ENCODE data around the gene B4GALT5.

Gene B4GALT5

DNA sequence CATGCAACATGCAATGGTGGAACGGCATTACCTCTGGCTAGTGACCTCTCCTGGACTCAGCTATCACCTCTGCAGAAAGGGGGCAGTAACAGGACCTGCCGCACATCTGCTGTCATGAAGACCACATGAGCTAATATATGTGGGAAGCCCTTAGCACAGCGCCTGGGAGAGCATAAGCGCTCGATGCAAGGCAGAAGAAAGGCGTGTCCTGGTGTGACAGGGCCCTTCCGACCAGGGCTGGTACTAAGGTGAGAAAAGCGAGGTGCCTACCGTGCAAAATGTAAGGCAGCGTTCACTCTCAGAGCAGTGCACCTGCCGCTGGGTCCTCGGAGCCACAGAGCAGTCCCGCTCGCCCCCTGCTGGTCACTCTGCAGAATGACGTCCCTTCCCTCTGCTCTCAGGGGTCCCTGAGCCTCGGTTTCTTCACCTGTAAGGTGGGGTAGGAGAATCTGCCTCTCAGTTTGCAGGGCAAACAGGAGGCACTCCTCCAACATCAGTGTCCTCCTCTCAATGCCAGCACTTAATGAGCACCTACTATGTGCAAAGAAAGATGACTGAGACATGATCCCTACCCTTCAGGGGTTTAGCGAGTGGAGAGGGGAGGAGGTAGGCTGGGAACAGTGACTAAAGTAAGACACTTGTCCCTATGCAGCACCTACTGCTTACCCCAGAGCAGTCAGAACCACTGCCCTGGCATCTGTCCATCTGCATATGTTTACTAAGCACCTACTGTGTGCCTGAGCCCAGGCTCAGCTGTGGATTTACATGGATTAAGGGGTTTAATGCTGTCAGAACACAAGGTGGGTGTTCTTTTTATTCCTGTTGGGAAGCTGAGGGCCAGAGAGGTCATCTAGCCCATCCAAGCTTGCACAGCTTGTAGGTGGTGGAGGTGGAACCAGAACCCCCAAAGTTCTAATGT lies 104.7 kb downstream of the B4GALT5 start:
- peak; percentile 68 to 72 for DNase-seq (ENCODE audit: low read depth in 2 of 2)

DNA sequence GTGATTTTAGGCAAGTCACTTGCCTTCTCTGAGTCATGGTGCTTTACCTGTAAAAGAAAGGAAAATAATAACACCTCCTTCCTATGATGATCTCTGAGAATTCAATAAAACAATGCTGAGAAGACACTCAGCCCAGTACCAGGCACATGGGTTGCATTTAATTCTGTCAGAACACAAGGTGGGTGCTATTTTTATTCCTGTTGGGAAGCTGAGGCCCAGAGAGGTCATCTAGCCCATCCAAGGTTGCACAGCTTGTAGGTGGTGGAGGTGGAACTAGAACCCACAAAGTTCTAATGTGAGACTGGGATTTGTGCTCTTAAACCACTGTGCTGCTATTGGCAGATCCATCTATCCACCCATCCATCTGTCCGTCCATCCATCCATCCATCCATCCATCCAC lies 106.1 kb downstream of the B4GALT5 start:
- no peak for DNase-seq (ENCODE audit: low read depth in 2 of 2)

DNA sequence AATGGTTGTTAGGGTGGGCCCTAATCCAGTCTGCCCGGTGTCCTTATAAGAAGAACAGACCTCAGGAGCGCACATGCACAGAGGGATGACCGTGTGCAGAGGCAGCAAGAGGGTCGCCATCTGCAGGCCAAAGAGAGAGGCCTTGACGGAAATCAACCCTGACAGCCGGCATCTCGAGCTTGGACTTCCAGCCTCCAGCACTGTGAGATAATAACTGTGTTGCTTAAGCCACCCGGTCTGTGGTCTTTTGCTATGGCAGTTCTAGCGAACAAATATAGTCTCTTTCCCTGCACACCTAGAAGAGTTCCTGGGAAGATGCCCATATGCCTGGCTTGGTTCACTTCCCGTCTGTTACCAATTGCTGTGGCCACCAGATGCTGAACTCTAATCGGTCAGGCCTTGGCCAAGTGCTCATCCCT lies 110.5 kb downstream of the B4GALT5 start:
- DNase-seq (ENCODE audit: low read depth in 2 of 2): no peak

DNA sequence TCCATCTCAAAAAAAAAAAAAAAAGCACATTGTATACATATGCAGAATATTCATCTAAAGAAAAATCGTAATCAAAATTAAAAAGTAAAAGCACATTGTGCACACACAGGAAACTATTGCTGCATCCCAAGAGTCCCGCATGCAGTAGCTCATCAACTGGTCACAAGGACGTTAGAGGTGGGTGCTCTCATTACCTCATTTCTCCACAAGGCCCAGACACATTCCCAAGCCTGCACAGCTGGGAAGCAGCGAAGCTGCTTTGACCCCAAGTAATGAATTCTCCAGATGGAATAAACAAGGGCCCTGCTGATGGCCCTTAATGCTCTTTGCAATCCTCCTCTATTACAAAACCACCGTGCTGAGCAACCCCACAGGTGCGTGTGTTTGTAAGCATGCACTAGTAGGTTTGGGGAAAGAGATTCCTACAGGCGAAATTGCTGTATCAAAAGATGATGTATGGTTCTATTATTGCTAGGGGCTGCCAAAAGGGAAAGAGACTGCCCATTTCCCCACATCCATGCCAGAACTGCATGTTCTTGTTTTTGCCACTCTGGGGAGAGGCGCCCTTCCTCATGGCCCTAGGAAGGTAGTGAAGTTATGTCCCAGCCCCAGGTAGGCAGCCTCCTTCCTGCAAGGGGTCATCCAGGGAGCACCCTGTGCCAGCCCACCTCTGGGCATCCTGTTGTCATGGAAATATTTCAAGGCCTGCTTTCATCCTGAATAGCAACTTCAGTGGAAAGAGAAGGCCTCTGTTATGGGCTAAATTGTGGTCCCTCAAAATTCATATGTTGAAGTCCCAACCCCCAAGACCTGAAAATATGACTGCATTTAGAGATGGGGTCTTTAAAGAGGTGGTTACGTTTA lies 111.1 kb downstream of the B4GALT5 start:
- DNase-seq (ENCODE audit: low read depth in 2 of 2): no peak

DNA sequence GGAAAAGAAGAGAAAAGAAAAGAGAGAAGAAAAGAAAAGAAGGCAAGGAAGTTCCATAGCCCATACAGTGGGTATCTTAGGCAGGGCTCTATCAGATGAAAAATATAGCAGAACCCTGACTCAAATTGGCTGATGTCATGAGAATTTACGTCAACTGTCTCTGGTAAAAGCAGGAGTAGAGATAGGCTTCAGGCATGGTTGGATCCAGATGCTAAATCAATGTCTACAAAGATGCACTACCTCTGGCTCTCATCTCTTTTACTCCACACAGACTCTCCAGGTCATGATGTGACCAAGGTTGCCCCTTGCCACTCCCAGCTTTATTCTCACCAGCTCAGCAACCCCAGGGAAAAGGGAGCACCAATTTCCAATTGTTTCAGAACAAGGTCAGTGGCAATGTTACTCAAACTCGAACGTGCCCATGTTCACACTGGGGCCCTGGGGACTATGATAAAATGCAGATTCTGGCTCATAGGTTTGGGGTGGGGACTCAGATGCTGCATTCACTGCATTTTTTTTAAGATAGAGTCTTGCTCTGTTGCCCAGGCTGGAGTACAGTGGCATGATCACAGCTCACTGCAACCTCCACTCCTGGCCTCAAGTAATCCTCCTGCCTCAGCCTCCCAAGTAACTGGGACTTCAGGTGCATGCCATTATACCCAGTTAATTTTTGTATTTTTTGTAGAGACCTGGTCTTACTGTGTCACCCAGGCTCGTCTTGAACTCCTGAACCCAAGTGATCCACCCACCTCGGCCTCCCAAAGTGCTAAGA lies 112.3 kb downstream of the B4GALT5 start:
- no peak for DNase-seq (ENCODE audit: low read depth in 2 of 2)

DNA sequence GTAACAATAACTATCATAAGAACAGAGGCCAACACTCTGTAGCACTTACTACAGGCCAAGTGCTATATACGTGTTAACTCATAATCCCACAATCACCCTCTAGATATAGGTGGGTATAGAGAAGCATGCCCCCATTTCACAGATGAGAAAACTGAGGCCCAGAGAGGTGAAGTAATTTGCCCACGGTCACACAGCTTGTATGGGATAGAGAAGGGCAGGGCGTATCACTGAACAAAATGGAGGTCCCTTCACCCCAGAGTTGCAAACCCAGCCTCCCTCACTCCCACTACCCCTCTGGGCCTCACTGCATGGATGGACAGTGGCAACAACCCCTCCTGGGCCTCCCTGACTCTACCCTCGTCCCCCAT lies 113.9 kb downstream of the B4GALT5 start:
- no peak for DNase-seq (ENCODE audit: low read depth in 2 of 2)

DNA sequence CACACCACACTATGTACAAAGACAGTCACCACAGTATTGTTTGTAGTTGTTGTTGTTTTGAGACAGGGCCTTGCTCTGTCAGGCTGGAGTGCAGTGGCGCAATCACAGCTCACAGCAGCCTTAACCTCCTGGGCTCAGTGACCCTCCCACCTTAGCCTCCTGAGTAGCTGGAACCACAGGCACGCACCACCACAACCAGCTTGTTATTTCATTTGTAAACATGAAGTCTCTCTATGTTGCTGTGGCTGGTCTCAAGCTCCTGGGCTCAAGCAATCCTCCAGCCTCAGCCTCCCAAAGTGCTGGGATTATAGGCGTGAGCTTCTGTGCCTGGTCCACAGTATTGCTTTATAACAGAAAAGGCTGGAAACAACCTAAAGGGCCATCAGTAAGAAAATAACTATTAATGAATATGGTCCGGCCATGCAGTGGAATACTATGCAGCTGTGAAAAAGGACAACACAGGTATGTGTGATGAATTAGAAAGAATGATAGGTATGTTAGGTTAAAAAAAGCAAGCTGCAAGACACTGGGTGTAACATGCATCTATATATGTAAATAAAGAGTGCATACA lies 115.8 kb downstream of the B4GALT5 start:
- DNase-seq (ENCODE audit: low read depth in 2 of 2): no peak

DNA sequence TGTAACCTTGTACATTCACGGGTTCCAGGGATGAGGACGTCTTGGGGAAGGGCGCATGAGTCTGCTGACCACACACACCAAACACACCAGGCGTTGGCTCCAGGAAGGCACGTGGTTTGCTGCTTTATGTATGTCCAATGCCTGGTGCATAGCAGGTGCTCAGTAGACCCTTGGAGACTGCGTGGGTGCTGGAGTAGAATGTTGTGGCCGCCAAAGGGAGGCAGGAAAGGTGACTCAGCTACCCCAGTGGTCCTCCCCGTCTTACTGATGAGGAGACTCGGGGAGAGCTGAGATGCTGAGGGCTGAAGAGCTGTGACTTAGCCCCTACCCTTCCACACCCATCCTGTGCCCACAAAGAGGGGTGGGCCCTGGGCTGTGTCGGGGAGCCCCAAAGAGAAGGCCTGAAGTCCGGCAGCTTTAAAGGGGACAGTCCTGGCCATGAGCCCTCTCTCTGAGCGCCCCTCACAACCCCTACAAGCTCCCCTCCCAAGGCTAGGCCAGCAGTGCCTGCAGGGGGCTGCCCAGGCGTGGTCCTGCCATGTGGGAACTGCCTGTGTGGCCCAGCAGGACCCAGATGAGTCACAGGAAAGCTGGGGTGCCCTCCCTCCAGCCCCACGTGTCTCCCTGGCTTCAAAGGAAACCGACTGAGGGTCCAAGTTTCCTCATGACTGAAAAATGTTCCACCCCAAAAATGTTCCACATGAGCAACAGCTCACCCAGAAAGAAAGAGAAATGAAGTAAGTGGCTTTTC lies 117.7 kb downstream of the B4GALT5 start:
- peak; percentile 72 to 80 for DNase-seq (ENCODE audit: low read depth in 2 of 2)

DNA sequence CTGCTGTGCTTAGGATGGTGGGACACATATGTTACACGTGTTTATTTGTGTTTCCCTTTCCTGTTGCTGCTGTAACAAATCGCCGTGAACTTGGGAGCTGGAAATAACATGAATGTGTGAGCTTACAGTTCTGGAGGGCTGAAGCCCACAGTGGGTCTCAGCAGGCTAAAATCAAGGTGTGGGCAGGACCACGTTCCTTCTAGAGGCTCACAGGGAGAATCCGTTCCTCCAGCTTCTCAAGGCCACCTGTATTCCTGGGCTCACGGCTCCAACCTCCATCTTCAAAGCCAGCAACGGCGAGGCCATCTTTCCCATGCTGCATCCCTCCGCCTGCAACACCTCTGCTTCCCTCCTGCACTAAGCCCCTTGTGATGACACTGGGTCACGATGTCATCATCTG lies 118.3 kb downstream of the B4GALT5 start:
- no peak for DNase-seq (ENCODE audit: low read depth in 2 of 2)

DNA sequence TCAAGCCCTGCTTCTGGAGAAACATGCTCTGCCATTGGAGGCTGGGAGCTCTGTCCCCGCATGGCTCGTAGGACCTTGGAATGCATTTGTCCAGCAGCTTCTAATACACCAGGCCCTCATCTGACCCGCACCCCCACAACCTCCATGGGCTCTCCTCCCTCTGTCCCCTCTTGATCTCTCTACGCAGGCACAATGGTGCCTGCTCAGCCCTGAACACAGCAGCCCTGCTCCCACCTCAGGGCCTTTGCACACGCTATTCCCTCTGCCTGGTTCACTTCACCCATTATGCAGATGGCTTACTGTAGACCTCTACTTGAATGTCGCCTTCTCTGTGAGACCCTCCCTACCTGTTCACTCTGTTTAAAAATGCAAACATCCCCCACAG lies 118.8 kb downstream of the B4GALT5 start:
- DNase-seq (ENCODE audit: low read depth in 2 of 2): no peak

DNA sequence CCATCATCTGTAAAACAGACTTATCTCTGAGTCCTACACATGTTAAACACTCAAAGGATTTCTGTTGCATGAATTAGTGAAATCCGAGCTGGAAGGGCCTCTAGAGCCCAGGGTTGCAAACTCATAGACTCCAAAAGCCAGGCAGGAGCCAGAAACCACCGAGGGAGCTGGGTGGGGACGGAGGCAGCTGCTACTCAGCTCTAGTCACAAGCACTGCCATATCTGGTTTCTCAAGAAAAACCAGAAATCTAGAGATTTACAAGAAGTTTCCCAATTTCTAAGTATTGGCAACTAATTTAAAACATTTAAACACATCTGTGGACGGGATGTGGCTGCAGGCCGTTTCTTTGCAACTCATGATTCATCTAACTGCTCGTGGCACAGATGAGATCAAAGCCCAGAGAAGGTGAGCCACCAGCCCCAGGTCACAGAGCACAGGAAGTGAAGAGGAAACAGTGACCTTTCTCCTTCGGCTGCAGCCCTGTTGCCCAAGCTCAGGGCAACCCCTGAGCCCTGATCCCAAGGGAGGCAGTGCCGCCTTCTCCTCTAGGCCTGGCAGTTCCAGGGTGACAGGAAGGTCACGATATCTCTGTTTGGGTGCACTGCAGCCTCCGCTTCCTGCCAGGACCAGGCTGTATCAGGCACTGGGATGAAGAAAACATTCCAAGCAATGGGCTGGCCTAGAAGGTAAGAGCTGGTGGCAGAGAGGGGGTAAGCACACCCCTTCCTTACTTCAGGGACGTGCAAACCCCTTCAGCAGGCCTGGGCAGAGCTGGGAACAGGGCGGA lies 119.3 kb downstream of the B4GALT5 start:
- DNase-seq (ENCODE audit: low read depth in 2 of 2): peak; percentile 60 to 77

DNA sequence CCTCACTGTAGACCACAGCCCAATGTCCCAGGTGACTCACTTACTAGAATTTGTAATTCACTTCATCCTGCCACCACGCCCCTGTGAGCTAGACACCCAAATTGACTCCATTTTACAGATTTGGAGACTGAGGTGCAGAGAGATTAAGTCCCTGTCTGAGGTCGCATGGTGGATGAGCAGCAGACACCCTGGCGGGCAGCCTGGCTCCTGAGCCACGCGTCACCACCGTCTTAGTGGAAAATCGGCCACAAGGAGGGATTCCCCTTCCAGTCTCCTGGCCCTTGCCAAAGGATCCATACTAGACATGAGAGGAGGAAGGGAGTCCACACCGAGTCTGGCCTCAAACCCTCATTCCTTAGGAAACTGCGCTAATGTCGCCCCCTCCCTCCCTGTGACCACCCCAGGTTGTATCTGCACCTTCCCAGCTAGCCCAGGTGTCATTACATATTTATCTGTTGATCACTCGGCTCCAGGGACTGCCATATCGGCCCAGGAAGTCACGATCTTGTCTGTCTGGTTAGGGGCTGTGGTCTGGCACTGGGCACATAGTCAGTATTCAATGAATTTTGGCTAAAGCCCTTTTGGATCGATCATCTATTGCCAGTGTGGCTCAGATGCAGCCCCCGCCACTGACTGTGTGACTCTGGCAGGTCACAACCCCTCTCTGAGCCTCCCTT lies 120.1 kb downstream of the B4GALT5 start:
- DNase-seq (ENCODE audit: low read depth in 2 of 2): peak in 1 of 2 donors; percentile 28

DNA sequence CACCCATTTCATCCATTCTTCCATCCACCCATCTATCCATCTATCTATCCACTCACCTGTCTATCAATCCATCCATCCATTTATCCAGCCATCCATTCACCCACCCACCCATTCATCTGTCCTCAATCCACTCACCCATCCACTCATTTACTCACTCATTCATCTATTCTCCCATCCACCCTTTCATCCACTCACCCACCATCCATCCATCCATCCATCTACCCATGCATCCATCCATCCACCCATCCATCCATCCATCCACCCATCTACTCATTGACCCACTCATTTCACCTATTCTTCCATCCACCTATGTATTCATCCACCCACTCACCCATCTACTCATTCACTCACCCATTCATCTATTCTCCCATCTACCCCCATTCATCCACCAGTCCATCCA lies 121.6 kb downstream of the B4GALT5 start:
- DNase-seq (ENCODE audit: low read depth in 2 of 2): no peak

DNA sequence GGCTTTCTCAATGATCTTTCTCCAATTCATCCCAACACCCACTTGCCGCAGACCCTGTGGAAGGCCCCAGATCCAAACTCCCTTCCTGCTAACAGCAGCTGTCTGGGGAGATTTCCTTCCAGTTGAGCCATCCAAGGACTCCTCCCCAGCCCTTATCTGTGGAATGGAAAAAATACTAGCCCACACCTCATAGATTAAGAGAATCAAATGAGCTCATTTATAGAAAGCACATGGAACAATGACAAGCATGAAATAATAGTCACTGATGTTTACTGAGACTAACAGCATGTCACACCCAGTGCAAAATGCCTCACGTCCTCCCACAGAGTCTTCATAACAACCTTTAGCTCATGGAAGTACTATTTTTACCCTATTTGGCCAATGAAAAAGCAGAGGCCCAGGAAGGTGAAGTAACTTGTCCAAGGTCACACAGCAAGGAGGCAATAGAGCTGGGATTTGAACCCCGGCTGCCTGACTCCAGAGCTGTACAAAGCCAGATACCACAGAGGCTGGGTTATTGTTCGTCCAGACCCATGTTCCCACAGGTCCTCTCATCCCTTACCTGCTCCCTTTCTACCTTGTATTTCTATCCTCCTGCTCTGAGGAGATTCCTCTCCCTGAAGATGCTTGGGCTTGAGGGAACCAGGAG lies 122.3 kb downstream of the B4GALT5 start:
- DNase-seq (ENCODE audit: low read depth in 2 of 2): no peak

DNA sequence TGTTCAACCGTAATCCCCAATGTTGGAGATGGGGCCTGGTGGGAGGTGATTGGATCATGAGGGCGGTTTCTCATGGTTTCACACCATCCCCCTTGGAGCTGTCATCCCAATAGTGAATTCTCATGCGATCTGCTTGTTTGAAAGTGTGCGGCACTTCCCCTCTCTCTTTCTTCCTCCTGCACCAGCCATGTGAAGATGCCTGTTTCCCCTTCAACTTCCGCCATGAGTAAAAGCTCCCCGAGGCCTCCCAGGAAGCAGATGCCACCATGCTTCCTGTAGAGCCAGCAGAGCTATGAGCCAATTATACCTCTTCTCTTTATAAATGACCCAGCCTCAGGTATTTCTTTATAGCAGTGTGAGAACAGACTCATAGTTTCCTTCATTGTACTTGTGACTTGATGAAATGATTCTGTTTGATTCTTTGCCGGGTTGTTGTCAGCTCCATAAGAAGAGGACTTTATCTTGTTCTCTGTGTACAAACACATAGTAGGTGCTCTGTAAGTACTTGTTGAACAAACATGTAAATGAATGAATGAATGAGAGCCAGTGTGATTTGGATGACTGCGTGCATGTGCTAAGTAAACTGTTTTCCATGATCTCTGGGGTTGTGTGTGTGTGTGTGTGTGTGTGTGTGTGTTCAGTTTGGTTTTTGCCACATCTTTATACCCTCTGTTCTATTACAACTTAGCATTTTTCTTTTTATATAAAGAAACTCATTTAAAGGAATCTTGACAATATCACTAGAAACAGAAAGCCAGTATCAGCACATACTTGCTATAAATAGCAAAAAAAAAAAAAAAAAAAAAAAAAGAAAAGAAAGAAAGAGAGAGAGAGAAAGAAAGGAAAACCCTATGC lies 123.3 kb downstream of the B4GALT5 start:
- DNase-seq (ENCODE audit: low read depth in 2 of 2): no peak

DNA sequence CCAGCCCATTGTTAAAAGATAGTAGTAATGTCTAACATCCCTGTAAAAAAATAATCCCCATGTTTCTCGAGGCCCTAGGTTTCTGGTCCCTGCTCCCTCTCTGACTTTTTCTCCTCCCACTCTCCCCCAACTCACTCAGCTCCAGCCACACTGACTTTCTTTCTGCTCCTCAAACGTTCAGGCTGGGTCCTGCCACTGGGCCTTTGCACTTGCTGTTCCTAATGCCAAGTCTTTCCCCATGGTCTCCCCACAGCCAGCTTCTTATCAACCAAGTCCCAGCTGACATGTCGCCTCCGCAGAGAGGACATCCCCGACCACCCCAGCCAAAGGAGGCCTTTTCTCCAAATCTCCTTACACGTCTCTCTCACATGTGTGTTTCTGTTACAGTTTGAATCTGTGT lies 123.9 kb downstream of the B4GALT5 start:
- no peak for DNase-seq (ENCODE audit: low read depth in 2 of 2)

DNA sequence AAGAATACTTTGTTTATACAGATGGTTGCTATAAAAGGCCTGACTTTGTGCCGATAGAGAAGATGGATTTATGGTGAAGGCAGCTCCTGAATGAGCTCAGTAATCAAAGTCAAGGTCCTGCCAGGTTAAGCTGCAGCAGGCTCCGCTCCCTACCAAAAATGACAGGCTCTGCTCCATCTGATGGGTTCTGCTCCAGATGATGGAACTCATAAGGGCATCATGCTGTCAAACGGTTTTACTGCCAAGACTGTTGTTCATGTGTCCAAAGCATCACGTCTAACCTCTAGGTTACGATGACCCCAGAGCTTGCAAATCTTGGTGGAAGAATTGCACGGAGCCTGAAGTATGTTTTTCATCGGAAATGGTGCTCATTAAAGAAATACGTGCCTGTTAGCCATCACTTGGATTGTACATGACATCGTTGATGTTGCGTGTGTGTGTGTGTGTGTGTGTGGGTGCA lies 126.5 kb downstream of the B4GALT5 start:
- DNase-seq (ENCODE audit: low read depth in 2 of 2): no peak
